ENCODE measurements around the gene RNF208. TPM values are rescaled to one million over a fixed set of nuclear protein-coding genes. Genes with fewer than 3 reads are reported as not detected.

RNF208 gene
- total and polyA plus RNA-seq, 3 donors from 2014 or later: 3.0 to 7.7 (median 4.1) TPM

DNA sequence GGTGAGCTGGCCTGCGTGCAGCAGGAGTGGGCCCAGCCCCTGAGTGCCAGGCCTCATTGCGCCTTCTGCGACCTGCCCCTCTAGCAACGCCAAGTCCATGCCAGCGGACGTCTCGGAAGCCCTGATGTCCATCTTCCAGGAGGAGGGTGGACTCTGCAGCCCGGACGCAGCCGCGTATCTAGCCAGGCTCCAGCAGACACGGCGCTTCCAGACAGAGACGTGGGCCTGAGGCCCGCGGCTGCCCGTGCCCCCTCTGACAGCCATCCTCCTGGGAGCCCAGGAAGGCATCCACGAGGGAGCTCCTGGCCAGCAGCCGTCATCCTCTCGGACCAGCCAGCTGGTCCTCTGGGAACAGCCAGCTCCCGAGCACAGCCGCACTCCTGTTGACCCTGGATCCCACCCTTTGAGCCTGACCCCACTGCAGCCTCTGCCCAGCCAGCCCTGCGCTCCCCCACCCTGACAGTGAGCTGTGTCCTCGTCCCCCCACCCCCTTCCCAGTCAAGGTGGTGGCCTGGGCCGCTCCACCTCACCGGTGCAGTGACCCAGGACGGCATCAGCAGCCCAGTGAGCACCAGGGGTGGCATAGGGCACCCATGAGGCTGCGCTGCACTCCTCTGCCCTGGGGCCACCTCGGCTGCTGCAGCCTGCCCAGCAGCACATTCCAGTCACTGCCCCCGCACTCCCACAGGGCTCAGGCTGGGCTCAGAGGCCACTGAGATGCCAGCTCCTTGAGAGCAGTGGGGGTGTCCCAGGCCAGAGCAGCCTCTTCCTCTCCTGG lies 5.7 kb downstream of the RNF208 start:
- intact Hi-C loops (cut with DNase I; ENCODE audit: low total_unique reads): no loop called here
- TF ChIP-seq POLR2A (IDR thresholded peaks at IDR 0.05): no peak
- TF ChIP-seq, protein P1, sequence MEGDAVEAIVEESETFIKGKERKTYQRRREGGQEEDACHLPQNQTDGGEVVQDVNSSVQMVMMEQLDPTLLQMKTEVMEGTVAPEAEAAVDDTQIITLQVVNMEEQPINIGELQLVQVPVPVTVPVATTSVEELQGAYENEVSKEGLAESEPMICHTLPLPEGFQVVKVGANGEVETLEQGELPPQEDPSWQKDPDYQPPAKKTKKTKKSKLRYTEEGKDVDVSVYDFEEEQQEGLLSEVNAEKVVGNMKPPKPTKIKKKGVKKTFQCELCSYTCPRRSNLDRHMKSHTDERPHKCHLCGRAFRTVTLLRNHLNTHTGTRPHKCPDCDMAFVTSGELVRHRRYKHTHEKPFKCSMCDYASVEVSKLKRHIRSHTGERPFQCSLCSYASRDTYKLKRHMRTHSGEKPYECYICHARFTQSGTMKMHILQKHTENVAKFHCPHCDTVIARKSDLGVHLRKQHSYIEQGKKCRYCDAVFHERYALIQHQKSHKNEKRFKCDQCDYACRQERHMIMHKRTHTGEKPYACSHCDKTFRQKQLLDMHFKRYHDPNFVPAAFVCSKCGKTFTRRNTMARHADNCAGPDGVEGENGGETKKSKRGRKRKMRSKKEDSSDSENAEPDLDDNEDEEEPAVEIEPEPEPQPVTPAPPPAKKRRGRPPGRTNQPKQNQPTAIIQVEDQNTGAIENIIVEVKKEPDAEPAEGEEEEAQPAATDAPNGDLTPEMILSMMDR (IDR thresholded peaks at IDR 0.05): no peak
- no peaks in the 10 kb centered on the region for H3K27me3 ChIP-seq
- peak; percentile 87 for DNase-seq
- no peaks in the 10 kb centered on the region for H3K36me3 ChIP-seq (ENCODE audit: low read depth, missing control alignments)
- H3K4me1 ChIP-seq: peaks cover 16% of the 10 kb centered on the region
- no peak overlapping the region for H3K4me3 ChIP-seq
- WGBS, 2 donors: 68 to 90% methylated on average over 2 to 30 of the region's 30 CpGs
- no peaks in the 10 kb centered on the region for H3K9me3 ChIP-seq
- H3K27ac ChIP-seq: no peak overlapping the region

DNA sequence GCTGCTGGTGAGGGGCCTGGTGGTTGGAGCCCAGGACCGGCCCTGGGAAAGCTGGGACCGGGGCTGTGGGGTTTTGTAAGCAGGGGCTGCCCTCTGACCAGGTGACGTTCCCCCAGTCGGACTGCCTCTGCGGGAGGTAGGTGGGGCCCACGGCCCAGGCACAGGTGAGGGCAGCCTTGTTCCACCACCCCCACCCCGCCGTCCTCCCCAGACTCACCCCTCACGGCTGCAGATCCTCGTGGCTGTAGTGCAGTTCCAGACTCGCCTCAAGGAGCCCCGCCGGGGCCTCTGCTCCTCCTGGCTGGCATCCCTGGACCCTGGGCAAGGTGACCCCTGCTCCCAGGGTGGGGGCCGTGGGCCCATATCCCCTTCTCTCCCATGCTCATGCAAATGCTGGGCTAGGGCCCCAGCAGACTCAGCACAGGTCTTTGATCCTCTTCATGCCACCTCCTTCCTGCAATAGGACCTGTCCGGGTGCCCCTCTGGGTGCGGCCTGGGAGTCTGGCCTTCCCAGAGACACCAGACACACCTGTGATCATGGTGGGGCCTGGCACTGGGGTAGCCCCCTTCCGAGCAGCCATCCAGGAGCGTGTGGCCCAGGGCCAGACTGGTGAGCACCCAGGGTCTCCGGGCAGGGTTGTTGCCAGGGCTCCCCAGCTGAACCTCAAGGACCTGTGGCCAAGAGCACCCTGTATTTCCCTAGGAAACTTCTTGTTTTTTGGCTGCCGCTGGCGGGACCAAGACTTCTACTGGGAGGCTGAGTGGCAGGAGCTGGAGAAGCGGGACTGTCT lies 6.6 kb downstream of the RNF208 start:
- Histone ChIP-seq H3K36me3 (ENCODE audit: low read depth, missing control alignments) (no peaks in the 10 kb centered on the region), H3K9me3 (no peaks in the 10 kb centered on the region), H3K27me3 (no peaks in the 10 kb centered on the region), H3K4me1 (peaks cover 14% of the 10 kb centered on the region), H3K27ac (no peak overlapping the region), H3K4me3 (no peak overlapping the region)
- 92 to 95% methylated on average over 11 to 20 of the region's 22 CpGs for WGBS, 2 donors
- TF ChIP-seq, protein P1 (IDR thresholded peaks at IDR 0.05): no peak
- TF ChIP-seq POLR2A (IDR thresholded peaks at IDR 0.05): no peak
- intact Hi-C loops (cut with DNase I; ENCODE audit: low total_unique reads): no loop called here
- no peak for DNase-seq

DNA sequence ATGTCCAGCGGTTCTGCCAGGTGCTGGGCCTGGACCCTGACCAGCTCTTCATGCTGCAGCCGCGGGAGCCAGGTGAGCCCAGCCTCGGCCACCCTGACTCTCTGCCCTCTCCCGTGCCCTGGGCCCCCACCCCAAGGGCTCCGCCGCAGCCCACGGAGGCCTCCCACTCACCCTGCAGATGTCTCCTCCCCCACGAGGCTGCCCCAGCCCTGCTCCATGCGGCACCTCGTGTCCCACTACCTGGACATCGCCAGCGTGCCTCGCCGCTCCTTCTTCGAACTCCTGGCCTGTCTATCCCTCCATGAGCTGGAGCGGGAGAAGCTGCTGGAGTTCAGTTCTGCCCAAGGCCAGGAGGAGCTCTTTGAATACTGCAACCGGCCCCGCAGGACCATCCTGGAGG lies 7.4 kb downstream of the RNF208 start:
- intact Hi-C loops (cut with DNase I; ENCODE audit: low total_unique reads): no loop called here
- WGBS, 2 donors: 76 to 86% methylated on average over 10 to 19 of the region's 19 CpGs
- Histone ChIP-seq H3K27ac (no peak overlapping the region), H3K4me3 (no peak overlapping the region), H3K27me3 (no peaks in the 10 kb centered on the region), H3K36me3 (ENCODE audit: low read depth, missing control alignments) (no peaks in the 10 kb centered on the region), H3K9me3 (no peaks in the 10 kb centered on the region), H3K4me1 (peaks cover 14% of the 10 kb centered on the region)
- TF ChIP-seq POLR2A (IDR thresholded peaks at IDR 0.05): no peak
- TF ChIP-seq, protein P1 (IDR thresholded peaks at IDR 0.05): no peak
- DNase-seq: no peak

DNA sequence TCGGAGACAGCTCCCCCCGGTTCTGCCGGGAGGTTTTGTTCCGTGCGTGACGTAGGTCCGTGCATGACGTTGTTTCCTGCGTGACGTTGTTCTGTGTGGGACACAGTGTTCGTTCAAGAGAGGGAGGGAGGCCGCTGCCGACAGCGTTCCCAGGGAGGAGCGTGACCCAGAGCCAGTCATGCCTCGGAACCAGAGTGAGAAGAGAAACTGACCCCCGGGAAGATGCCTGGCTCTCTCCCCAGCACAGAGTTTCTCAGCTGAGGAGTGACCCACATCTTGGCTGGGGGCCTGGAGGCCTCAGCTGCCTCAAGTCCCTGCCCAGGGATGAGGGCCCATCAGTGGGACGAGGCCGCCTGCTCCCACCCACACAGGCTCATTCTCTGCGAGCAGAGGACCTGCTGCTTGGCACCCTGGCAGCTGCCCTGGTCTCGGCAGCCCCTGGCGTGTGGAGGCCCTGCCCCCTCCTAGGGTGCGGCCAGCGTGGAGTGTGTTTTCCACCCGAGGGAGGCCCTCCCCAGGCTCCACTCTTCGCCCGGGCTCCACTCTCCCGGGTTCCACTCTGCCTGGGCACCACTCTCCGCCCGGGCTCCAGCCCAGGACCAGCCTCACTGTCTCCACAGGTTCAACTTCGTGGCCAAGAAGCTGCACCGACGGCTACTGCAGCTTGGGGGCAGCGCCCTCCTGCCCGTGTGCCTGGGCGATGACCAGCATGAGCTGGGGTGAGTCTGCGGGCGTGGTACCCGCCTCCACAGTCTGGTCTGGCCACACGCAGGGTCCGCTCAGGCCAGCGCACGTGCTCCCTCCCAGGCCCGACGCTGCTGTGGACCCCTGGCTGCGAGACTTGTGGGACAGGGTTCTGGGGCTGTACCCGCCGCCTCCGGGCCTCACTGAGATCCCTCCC lies 8.6 kb downstream of the RNF208 start:
- 90 to 94% methylated on average over 21 to 32 of the region's 49 CpGs for WGBS, 2 donors
- H3K27ac ChIP-seq: no peak overlapping the region
- no peak for DNase-seq
- intact Hi-C loops (cut with DNase I; ENCODE audit: low total_unique reads): no loop called here
- no peaks in the 10 kb centered on the region for H3K9me3 ChIP-seq
- peaks cover 9% of the 10 kb centered on the region for H3K4me1 ChIP-seq
- H3K4me3 ChIP-seq: no peak overlapping the region
- no peaks in the 10 kb centered on the region for H3K36me3 ChIP-seq (ENCODE audit: low read depth, missing control alignments)
- TF ChIP-seq, protein P1 (IDR thresholded peaks at IDR 0.05): no peak
- no peak for TF ChIP-seq POLR2A (IDR thresholded peaks at IDR 0.05)
- H3K27me3 ChIP-seq: no peaks in the 10 kb centered on the region

All from testis (tissue), 3 donors.